ENCODE results near the gene TRMT61A. TPM values are rescaled to one million over a fixed set of nuclear protein-coding genes. Genes with fewer than 3 reads are reported as not detected.

TRMT61A gene
- total and polyA plus RNA-seq, 2 of the 13 experiments (the other 11 are each of a cell fraction or from before 2014, with no cell fraction given): 6.5 to 13.6 TPM

GRCh38 chr14:103562429-103563225 lies 33.6 kb downstream of the TRMT61A start, which contains the start of the genes BAG5 and COA8 (continued):
- TF ChIP-seq ZKSCAN8 (CRISPR knock-in tag; IDR thresholded peaks at IDR 0.05; ENCODE audit: borderline replicate concordance) (no peak), TEAD3 (CRISPR knock-in tag; optimal IDR thresholded peaks at IDR 0.05; ENCODE audit: borderline replicate concordance) (peak; percentile 37), ZNF24 (IDR thresholded peaks at IDR 0.05) (no peak), GMEB1 (CRISPR knock-in tag; IDR thresholded peaks at IDR 0.05; ENCODE audit: borderline replicate concordance) (peak; percentile 82), BHLHE40 (IDR thresholded peaks at IDR 0.05; ENCODE audit: low read length) (no peak), MAX (IDR thresholded peaks at IDR 0.05) (peak; percentile 60), HNRNPLL (IDR thresholded peaks at IDR 0.05; ENCODE audit: low read depth, low read length, poor library complexity, severe bottlenecking) (peak; percentile 96), NFE2L2 (IDR thresholded peaks at IDR 0.05; ENCODE audit: low read length) (no peak), KDM5B (CRISPR knock-in tag; IDR thresholded peaks at IDR 0.05; ENCODE audit: borderline replicate concordance) (peak; percentile 24; the same call in 1 of the 2 replicates), LRRFIP1 (CRISPR knock-in tag; conservative IDR thresholded peaks at IDR 0.05) (no peak), CCAR2 (optimal IDR thresholded peaks at IDR 0.05; ENCODE audit: low read depth, low read length) (no peak), EED (CRISPR knock-in tag; IDR thresholded peaks at IDR 0.05) (no peak; the same call in 1 of the 2 replicates), DPF2 (CRISPR knock-in tag; IDR thresholded peaks at IDR 0.05; ENCODE audit: borderline replicate concordance, low read depth) (no peak), HMGA1 (CRISPR knock-in tag; conservative IDR thresholded peaks at IDR 0.05) (no peak), ZNF281 (CRISPR knock-in tag; IDR thresholded peaks at IDR 0.05; ENCODE audit: borderline replicate concordance) (no peak), BRD4 (CRISPR knock-in tag; IDR thresholded peaks at IDR 0.05) (0 out of 2 replicates have a peak, but pooled peaks have one; percentile 30), ZNF264 (CRISPR knock-in tag; IDR thresholded peaks at IDR 0.05) (no peak), SPEN (CRISPR knock-in tag; IDR thresholded peaks at IDR 0.05; ENCODE audit: low read depth) (peak; percentile 82), ATF4 (CRISPR knock-in tag; IDR thresholded peaks at IDR 0.05) (no peak), FOXO1 (CRISPR knock-in tag; IDR thresholded peaks at IDR 0.05) (peak; percentile 22; the same call in 1 of the 2 replicates), ZNF431 (CRISPR knock-in tag; IDR thresholded peaks at IDR 0.05; ENCODE audit: borderline replicate concordance, low read depth) (0 out of 2 replicates have a peak, but pooled peaks have one; percentile 34), ARNTL (CRISPR knock-in tag; IDR thresholded peaks at IDR 0.05) (peak; percentile 37; the same call in 1 of the 2 replicates)
